A673 (cell line): Measurements from ENCODE around the gene SH2D3C. TPM values are rescaled to one million over a fixed set of nuclear protein-coding genes. Genes with fewer than 3 reads are reported as not detected.
A peak's percentile ranks its signal among the peaks of the same experiment; 100 is the strongest.

Experiments used
- BruUV-seq: library from RNA; stranded (reverse); fragments of 400-500 nt; replicated peaks from 2 replicates; lab custom pipeline; 2021; lab: Mats Ljungman, UMichigan
- CTCF ChIA-PET: fragments of 300-600 bp; sonication (Branson Sonifier 250); formaldehyde crosslinking; loops from one replicate; lab custom pipeline; 2022; ENCODE audit warnings: antibody characterized with exemption; lab: Charles Lee
- POLR2A ChIA-PET: fragments of 300-600 bp; sonication (Branson Sonifier 250); formaldehyde crosslinking; loops from one replicate; lab custom pipeline; 2022; ENCODE audit warnings: antibody characterized with exemption; ENCODE audit not compliant: low non-redundant PET; lab: Charles Lee
- DNase-seq: peaks from one replicate; pipeline ENCODE4 v3.0.0-alpha.2; 2015; ENCODE audit warnings: low spot score
- H3K27ac ChIP-seq: fragments of 200-600 bp; sonication (generic); 2 replicates; pipeline ENCODE4 v1.5.1; 2016; ENCODE audit warnings: mixed run types, low read depth, mild to moderate bottlenecking, mixed read lengths, antibody characterized with exemption, low read length; ENCODE audit not compliant: poor library complexity, severe bottlenecking
- H3K27me3 ChIP-seq: fragments of 200-600 bp; sonication (generic); replicated peaks from 2 replicates; pipeline ENCODE4 v1.6.1; 2017; ENCODE audit warnings: mixed run types, low read depth, mild to moderate bottlenecking, mixed read lengths, antibody characterized with exemption, low read length; ENCODE audit not compliant: insufficient read depth, poor library complexity
- H3K36me3 ChIP-seq: fragments of 200-600 bp; sonication (generic); 2 replicates; pipeline ENCODE4 v1.6.1; 2016; ENCODE audit warnings: mixed run types, mild to moderate bottlenecking, mixed read lengths, antibody characterized with exemption, low read length; ENCODE audit not compliant: insufficient read depth, poor library complexity, severe bottlenecking
- H3K4me1 ChIP-seq: fragments of 200-600 bp; sonication (generic); 2 replicates; pipeline ENCODE4 v1.6.1; 2017; ENCODE audit warnings: mixed run types, mild to moderate bottlenecking, mixed read lengths, antibody characterized with exemption, low read length; ENCODE audit not compliant: insufficient read depth, poor library complexity, severe bottlenecking
- H3K4me3 ChIP-seq: fragments of 200-600 bp; sonication (generic); 2 replicates; pipeline ENCODE4 v1.5.1; 2016; ENCODE audit warnings: low read depth, mixed run types, mild to moderate bottlenecking, mixed read lengths, low read length; ENCODE audit not compliant: poor library complexity, severe bottlenecking
- H3K9me3 ChIP-seq: fragments of 200-600 bp; sonication (generic); 2 replicates; pipeline ENCODE4 v1.6.1; 2016; ENCODE audit warnings: mixed run types, low read depth, mild to moderate bottlenecking, mixed read lengths, antibody characterized with exemption, low read length; ENCODE audit not compliant: poor library complexity, severe bottlenecking
- CTCF ChIP-seq: fragments of 300-800, 200-600 bp; sonication (generic); conservative IDR thresholded peaks from 2 replicates; pipeline ENCODE4 v1.5.1; 2017; ENCODE audit warnings: low read depth, mild to moderate bottlenecking, antibody characterized with exemption, low read length, moderate library complexity, mixed read lengths
- EZH2 ChIP-seq: fragments of 200-600 bp; sonication (generic); IDR thresholded peaks from 2 replicates; pipeline ENCODE4 v1.6.1; 2017; ENCODE audit warnings: borderline replicate concordance, low read depth, mild to moderate bottlenecking, mixed read lengths, antibody characterized with exemption, low read length; ENCODE audit not compliant: poor library complexity, severe bottlenecking
- intact Hi-C: fragments of 100-400 bp; cut with micrococcal nuclease; formaldehyde crosslinking; loops from one replicate; pipeline ENCODE4 v1.10.0; 2022; ENCODE audit not compliant: unreplicated experiment
- total RNA-seq: library from RNA; stranded (reverse); gene quantifications from 2 replicates; pipeline ENCODE4 v1.2.3, GENCODE V29; 2021

Gene SH2D3C
- total RNA-seq, 1 experiment from 2014 or later = not detected

GRCh38 chr9:127716412-127716811, 62.1 kb downstream of the SH2D3C start:
- H3K27me3 ChIP-seq = no peaks in the 10 kb centered on the region
- H3K27ac ChIP-seq = peak overlapping the region; percentile 65
- H3K9me3 ChIP-seq = no peaks in the 10 kb centered on the region
- no peak for DNase-seq
- ChIA-PET CTCF (interaction anchor here (0.5 kb wide), 1 partner anchor 141 kb away, joined by 3 read pairs; no protein-coding TSS in a partner anchor), POLR2A (no interaction called here)
- intact Hi-C loops = no loop called here
- no peak for TF ChIP-seq CTCF
- no peak for TF ChIP-seq EZH2
- no TSS peak for BruUV-seq
- H3K4me1 ChIP-seq = no peaks in the 10 kb centered on the region
- H3K36me3 ChIP-seq = no peaks in the 10 kb centered on the region
- peak overlapping the region; percentile 66 for H3K4me3 ChIP-seq

DNA sequence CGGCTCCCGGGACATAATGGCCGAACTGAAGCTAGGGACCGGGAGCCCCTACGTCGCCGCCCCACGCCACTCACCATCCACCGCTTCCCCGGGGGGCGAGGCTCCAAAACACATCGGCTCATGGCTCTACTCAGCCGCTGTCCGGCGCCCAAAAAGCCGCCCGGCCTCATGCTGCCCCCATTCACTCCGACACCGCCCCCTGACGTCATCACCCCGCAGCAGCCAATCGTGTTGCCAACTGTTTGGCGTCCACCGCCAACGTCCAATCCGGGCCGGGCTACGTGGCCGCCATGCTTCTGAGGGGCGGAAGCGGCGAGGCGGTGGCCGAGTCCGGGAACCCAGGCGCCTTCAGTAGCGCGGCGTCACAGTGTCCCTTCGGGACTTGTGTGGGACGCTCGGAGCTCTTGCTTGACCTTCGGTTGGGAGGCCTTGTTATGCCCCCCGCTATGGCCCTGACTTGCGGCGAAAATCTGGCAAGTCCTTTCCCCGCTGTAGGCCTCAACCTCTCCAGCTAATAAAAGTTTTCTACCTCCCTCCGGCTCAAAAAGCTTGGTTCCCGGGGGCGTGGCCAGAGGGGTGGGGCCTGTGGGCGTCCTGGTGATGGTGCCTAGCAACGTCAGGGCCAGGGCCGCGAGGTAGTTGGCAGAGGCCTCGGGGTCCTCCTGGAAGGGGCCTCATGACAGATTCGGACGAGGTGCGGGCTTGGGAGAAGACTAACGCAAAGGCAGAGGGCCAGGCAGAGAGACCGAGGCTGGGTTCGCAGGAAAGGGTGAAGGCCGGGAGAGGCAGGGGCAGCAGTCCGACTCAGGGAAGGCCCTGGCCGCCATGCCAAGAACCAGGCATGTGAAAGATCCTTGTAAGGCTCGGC, 62.8 kb downstream of the SH2D3C start, which contains the start of the genes PTRH1 and TTC16:
PTRH1 (minus strand) TSS at position 194 of the 868 bp plus-strand sequence; CDS start at position 170, 24 bp downstream.
TTC16 (plus strand) TSS at position 610 of the 868 bp plus-strand sequence; CDS start at position 677, 67 bp downstream.
- peak; percentile 98 for DNase-seq
- TF ChIP-seq EZH2 (no peak), CTCF (no peak)
- no peaks in the 10 kb centered on the region for H3K9me3 ChIP-seq
- no TSS peak for BruUV-seq
- POLR2A ChIA-PET = no interaction called here
- intact Hi-C loops = no loop called here
- CTCF ChIA-PET = interaction anchor here (1.4 kb wide), 1 partner anchor 19 kb away, joined by 5 read pairs; the partner anchor contains the start of gene TOR2A
- H3K27me3 ChIP-seq = no peaks in the 10 kb centered on the region
- H3K4me3 ChIP-seq = peak within 1 kb of the TSS; percentile 66
- no peaks in the 10 kb centered on the region for H3K4me1 ChIP-seq
- H3K27ac ChIP-seq = peak within 1 kb of the TSS; percentile 65
- no peaks in the 10 kb centered on the region for H3K36me3 ChIP-seq

GRCh38 chr9:127714951-127715469, 63.5 kb downstream of the SH2D3C start:
- Histone ChIP-seq H3K27ac (peak overlapping the region; percentile 65), H3K9me3 (no peaks in the 10 kb centered on the region), H3K4me1 (no peaks in the 10 kb centered on the region), H3K36me3 (no peaks in the 10 kb centered on the region), H3K27me3 (no peaks in the 10 kb centered on the region), H3K4me3 (peak overlapping the region; percentile 66)
- POLR2A ChIA-PET = no interaction called here
- intact Hi-C loops = no loop called here
- TF ChIP-seq EZH2 (no peak), CTCF (no peak)
- TSS peak; percentile 42 for BruUV-seq
- CTCF ChIA-PET = interaction anchor here (1.4 kb wide), 1 partner anchor 20 kb away, joined by 5 read pairs; the partner anchor contains the start of gene TOR2A
- DNase-seq = no peak
